Testis (tissue), 3 donors: ENCODE data around the gene AVP. TPM values are rescaled to one million over a fixed set of nuclear protein-coding genes. Genes with fewer than 3 reads are reported as not detected.
"Not testable (repeated sequence)": the region's sequence is repeated elsewhere in the genome, so short reads cannot be mapped to it uniquely, and the experiment has no call there.

Source experiments
- DNase-seq: peaks from one replicate; pipeline ENCODE4 v3.0.0-alpha.2; 2019
- H3K27ac ChIP-seq, 2 donors: fragments of 200-600 bp; sonication (generic); one replicate each; pipeline ENCODE4 v1.5.1; 2019
- H3K27me3 ChIP-seq: fragments of 200-600 bp; sonication (generic); one replicate; pipeline ENCODE4 v1.5.1; 2019
- H3K36me3 ChIP-seq: fragments of 200-600 bp; sonication (generic); one replicate; pipeline ENCODE4 v1.5.1; 2017; ENCODE audit warnings: low read depth; ENCODE audit errors: missing control alignments
- H3K4me1 ChIP-seq: fragments of 200-600 bp; sonication (generic); one replicate; pipeline ENCODE4 v1.5.1; 2019
- H3K4me3 ChIP-seq, 2 donors: fragments of 200-600 bp; sonication (generic); one replicate each; pipeline ENCODE4 v1.5.1; 2017 to 2019
- H3K9me3 ChIP-seq: fragments of 200-600 bp; sonication (generic); one replicate; pipeline ENCODE4 v1.5.1; 2017
- CTCF ChIP-seq, 3 experiments: fragments of 450-650 bp in 2 of 3; fragments of 200-600 bp in 1 of 3; sonication (generic) in 1 of 3; IDR thresholded peaks; one replicate each; pipeline ENCODE4 v1.5.1; 2016 to 2019; ENCODE audit warnings: antibody characterized with exemption in 3 of 3, mild to moderate bottlenecking in 2 of 3, moderate library complexity in 1 of 3
- POLR2A ChIP-seq: fragments of 450-650 bp; IDR thresholded peaks from one replicate; pipeline ENCODE4 v1.6.1; 2017; ENCODE audit warnings: antibody characterized with exemption, mild to moderate bottlenecking, moderate library complexity
- WGBS, 2 donors: methylation state at CpG; one replicate each; pipeline ENCODE4 v1.1.5; 2018; 5-methylcytosine and 5-hydroxymethylcytosine counted together
- intact Hi-C: fragments of 100-400 bp; cut with DNase I; formaldehyde crosslinking; loops from one replicate; pipeline ENCODE4 v1.15.1; 2023; ENCODE audit warnings: low total_unique reads
- polyA plus RNA-seq: library from polyadenylated mRNA; stranded (reverse); fragments of 350-450 nt; fragmentation: Illumina TruSeq; extraction: RNeasy Lipid Tissue Mini Kit (QIAGEN cat#74804); gene quantifications from one replicate; pipeline ENCODE4 v1.2.3, GENCODE V29; 2014; ENCODE audit warnings: low read depth, low replicate concordance; ENCODE audit not compliant: insufficient read depth
- total RNA-seq, 2 donors: library from RNA; depleted of rRNA; stranded (reverse); fragments of >200 nt; gene quantifications; one replicate each; pipeline ENCODE4 v1.2.3, GENCODE V29; 2016

The AVP gene
- total and polyA plus RNA-seq, 3 donors from 2014 or later, result 1.3 TPM; not detected in 2

- TF ChIP-seq CTCF (IDR thresholded peaks at IDR 0.05) (no peak), POLR2A (no peak)
- WGBS, 2 donors, result 67 to 79% methylated on average over 4 of the region's 4 CpGs
- no peak for DNase-seq
- Histone ChIP-seq H3K9me3 (no peaks in the 10 kb centered on the region), H3K4me3 (no peak overlapping the region), H3K36me3 (no peaks in the 10 kb centered on the region), H3K4me1 (no peaks in the 10 kb centered on the region), H3K27me3 (no peaks in the 10 kb centered on the region), H3K27ac (no peak overlapping the region)
- intact Hi-C loops, result no loop called here
Observed at GRCh38 chr20:3129094-3129493, 44.6 kb upstream of the AVP start.

GRCh38 chr20:3128275-3128984 lies 43.9 kb upstream of the AVP start:
- DNase-seq, result no peak
- WGBS, 2 donors, result 86 to 92% methylated on average over 8 of the region's 8 CpGs

GRCh38 chr20:3126527-3126859 lies 42.0 kb upstream of the AVP start:
- DNase-seq, result no peak
- H3K4me3 ChIP-seq, result no peak overlapping the region
- WGBS, 2 donors, result 89 to 96% methylated on average over 1 of the region's 1 CpG

More at GRCh38 chr20:3128275-3128984, 43.9 kb upstream of the AVP start:
- Histone ChIP-seq H3K9me3 (no peaks in the 10 kb centered on the region), H3K27ac (no peak overlapping the region), H3K27me3 (no peaks in the 10 kb centered on the region), H3K4me1 (no peaks in the 10 kb centered on the region), H3K4me3 (no peak overlapping the region), H3K36me3 (no peaks in the 10 kb centered on the region)
- intact Hi-C loops, result no loop called here
- TF ChIP-seq CTCF (IDR thresholded peaks at IDR 0.05) (no peak), POLR2A (no peak)

GRCh38 chr20:3125776-3126526 lies 41.4 kb upstream of the AVP start:
- H3K36me3 ChIP-seq, H3K9me3 ChIP-seq, intact Hi-C loops, H3K27ac ChIP-seq, H3K4me3 ChIP-seq, H3K4me1 ChIP-seq, DNase-seq, H3K27me3 ChIP-seq: not testable (repeated sequence)
- WGBS, 2 donors, result 83 to 86% methylated on average over 18 of the region's 25 CpGs

More at GRCh38 chr20:3126527-3126859, 42.0 kb upstream of the AVP start:
- no peaks in the 10 kb centered on the region for H3K9me3 ChIP-seq
- H3K36me3 ChIP-seq, result no peaks in the 10 kb centered on the region
- TF ChIP-seq POLR2A, result no peak
- H3K4me1 ChIP-seq, result no peaks in the 10 kb centered on the region
- intact Hi-C loops, result no loop called here
- no peak overlapping the region for H3K27ac ChIP-seq
- H3K27me3 ChIP-seq, result no peaks in the 10 kb centered on the region

- H3K27ac ChIP-seq, H3K4me1 ChIP-seq, DNase-seq, intact Hi-C loops, H3K27me3 ChIP-seq, H3K36me3 ChIP-seq, H3K4me3 ChIP-seq, H3K9me3 ChIP-seq: not testable (repeated sequence)
- 96 to 98% methylated on average over 10 to 37 of the region's 41 CpGs for WGBS, 2 donors
Observed at GRCh38 chr20:3124773-3125560, 40.4 kb upstream of the AVP start.

GRCh38 chr20:3124163-3124562 lies 39.6 kb upstream of the AVP start:
- H3K4me3 ChIP-seq, H3K27me3 ChIP-seq, H3K36me3 ChIP-seq, H3K9me3 ChIP-seq, intact Hi-C loops, DNase-seq, H3K27ac ChIP-seq, H3K4me1 ChIP-seq: not testable (repeated sequence)
- 96% methylated on average over 15 to 18 of the region's 18 CpGs for WGBS, 2 donors
